ENCODE data around the gene OR52I1. TPM values are rescaled to one million over a fixed set of nuclear protein-coding genes. Genes with fewer than 3 reads are reported as not detected.

OR52I1 gene
- total RNA-seq, 1 donor from 2014 or later = not detected

DNA sequence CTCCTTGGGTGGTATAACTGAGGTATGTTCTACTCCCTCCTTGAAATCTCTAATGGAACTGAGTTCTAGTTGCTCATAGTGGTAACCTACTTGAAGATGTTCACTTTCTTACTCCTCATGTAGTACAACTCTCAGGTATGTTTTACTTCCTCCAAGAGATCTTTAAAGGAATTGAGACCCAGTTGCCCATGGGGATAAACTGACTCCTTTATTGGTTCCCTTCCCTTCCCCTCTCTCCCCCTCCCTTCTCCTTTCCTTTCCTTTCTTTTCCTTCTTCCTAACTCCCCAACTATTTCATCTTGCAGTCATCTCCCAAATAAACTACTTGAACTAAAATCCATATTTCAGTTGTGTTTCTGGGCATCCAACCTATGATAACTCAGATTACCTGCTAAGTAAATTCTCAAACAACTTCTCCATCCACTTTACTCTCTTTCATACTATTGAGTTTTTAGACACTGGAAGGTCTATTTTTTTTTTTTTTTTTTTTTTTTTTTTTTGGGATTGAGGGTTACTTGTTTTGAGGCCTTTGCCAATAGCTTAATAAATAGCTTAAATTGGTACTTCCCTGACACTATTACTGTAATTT lies 22.1 kb downstream of the OR52I1 start:
- DNase-seq = no peak

DNA sequence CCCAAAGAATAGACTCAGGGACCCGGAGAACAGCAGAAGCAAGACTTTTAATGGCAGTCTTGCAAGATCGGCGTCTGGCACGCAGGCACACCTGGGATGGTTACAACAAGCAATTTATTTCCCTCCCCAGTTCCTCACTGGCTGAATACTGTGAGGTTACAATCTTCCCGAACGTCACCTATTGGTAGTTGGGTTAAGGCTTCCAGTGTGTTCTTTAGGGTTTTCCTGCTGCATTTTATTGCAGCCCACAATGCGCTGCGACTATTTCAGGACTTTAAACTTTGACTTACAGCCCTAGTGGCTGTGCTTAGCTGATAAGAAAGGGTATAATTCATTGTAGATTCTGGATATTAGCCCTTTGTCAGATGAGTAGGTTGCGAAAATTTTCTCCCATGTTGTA lies 25.7 kb downstream of the OR52I1 start:
- no peak for DNase-seq

DNA sequence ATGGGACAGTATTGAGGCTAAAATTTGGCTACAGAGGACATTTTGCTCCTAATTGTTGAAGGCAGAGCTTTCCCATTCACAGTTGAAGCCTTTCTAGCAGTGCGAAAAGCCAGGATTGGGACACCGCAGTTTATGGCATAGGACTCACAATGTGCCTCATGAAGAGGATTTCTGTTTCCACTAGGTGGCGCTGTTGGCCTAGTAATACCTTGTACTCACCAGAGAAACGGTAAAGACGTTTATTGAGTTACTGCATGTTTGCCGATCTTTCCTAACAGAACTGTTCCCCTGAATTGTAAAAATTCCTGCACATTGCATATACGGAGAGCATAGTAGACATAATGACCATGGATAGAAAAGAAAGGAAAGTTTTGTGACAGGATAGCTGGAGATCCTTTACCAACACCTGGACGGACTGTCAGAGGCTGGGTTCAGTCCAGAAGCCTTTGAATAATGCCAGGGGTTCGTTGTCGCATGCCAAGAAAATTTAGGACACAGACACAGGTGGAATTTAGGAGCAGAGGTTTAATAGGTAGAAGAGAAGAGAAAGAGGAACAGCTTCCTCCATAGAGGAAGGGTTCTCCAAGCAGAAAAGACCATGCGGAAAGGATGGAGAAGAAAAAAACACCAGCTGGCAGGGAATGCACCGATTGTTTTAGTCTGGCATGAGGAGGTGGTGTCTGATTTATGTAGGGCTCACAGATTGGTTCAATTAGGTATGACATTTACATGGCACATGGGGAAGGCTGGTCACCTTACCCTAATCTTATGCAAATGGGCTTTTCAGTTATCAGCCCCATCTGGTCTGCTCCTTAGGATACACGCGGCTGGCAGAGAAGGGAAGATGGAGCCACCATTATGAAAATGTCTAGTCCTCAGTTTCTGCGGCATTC lies 32.6 kb downstream of the OR52I1 start:
- DNase-seq = peak; percentile 75

GRCh38 chr11:4636136-4636535 lies 42.3 kb downstream of the OR52I1 start:
- no peak for DNase-seq

DNA sequence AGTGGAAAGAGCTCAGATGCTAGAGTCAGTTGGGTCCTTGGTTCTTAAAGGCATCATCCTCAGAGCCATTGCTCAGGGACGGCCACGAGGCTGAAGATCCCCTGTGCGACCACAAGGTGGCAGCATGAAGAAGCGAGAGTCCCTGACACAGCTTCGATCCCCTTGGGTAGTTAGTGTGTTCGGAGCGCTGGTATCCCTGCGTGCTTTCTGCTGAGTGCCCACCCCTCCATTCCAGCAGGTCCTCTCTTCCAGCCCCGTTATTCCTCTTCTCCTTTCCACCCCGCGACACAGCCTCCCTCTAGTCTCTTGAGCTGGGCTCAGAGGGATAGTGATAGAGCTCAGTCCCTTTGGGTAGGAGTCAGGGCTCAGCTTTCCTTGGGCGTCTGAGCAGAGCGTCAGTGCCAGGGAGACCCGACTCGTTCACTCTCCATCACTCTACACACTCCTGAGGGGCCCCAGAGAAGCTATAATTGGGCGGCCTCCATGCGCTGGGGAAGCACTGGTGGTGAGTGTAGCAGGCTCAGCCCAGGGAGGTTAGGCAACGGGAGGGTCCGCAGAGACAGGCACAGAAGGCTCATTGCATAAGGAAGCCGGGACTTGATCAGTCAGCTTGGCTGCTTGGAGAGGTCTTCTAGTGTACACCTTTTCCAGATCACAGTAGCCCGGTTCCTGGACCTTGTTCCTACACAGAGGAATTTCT lies 43.3 kb downstream of the OR52I1 start, which contains the start of gene OR51D1:
TSS of gene OR51D1 (plus strand) at position 516 of the 700 bp plus-strand sequence. CDS start 2,314 bp downstream, outside the sequence.
- peak; percentile 80 for DNase-seq

- DNase-seq = no peak
These were observed 43.8 kb downstream of the OR52I1 start for GRCh38 chr11:4637662-4638047.

DNA sequence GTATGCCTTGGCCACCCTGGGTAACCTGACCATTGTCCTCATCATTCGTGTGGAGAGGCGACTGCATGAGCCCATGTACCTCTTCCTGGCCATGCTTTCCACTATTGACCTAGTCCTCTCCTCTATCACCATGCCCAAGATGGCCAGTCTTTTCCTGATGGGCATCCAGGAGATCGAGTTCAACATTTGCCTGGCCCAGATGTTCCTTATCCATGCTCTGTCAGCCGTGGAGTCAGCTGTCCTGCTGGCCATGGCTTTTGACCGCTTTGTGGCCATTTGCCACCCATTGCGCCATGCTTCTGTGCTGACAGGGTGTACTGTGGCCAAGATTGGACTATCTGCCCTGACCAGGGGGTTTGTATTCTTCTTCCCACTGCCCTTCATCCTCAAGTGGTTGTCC lies 46.1 kb downstream of the OR52I1 start:
- no peak for DNase-seq

- DNase-seq = no peak
These were observed 47.7 kb downstream of the OR52I1 start for GRCh38 chr11:4641501-4641900.

DNA sequence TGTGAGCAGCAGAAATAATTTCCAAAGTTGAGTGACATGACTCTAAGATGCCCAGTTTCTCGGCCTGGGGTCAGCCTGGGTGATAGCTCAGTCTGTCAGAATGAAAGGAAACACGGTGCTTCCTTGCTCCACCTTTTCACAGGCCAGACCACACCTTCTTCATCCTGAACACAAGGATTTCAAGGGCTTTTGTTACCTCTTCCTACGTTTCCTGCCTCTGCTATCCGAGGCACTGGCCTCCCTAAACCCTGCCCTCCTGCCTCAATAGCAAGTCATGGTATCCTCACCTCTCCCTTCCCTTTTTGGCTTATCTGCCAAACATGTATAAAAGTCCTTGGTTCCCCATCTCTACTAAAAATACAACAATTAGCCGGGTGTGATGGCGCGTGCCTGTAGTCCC lies 48.2 kb downstream of the OR52I1 start:
- DNase-seq = no peak

DNA sequence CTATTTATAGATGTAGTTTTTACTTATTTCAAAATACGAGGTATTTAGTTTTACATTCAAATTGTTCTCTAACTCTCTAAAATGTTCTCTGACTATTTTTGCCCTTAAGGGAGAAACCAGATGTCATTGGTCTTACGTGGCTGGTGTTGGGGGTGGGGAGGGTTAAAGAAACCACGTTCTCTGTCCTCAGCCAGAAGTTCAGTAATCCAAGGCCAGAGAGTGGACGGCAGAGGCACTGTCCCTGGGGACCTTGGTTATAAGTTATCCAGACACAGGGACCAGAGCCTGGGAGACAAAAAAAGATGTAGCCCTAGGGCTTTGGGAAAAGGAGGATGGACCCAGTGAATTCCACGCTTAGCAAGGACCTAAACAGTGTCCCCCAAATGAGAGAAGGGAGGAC lies 49.2 kb downstream of the OR52I1 start:
- DNase-seq = no peak

DNA sequence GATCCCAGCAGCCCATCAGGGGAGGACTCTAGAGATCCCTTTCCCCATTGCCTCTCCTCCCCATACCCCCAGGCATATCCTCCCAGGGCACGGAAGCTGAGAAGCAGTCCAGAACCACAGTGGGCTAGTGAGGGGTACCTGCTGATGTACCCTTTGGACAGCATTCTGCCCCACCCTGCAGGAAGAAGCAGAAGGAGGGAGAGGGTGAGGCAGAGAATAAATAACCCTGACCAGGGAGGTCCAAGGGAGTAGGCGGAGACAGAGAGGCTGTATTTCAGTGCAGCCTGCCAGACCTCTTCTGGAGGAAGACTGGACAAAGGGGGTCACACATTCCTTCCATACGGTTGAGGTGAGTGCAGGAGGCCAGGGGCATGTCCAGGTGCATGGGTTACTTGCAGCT lies 49.8 kb downstream of the OR52I1 start, which contains the start of gene OR51E1:
TSS of gene OR51E1 (plus strand) at position 301 of the 400 bp plus-strand sequence. CDS start 8,545 bp downstream, outside the sequence.
- DNase-seq = no peak

DNA sequence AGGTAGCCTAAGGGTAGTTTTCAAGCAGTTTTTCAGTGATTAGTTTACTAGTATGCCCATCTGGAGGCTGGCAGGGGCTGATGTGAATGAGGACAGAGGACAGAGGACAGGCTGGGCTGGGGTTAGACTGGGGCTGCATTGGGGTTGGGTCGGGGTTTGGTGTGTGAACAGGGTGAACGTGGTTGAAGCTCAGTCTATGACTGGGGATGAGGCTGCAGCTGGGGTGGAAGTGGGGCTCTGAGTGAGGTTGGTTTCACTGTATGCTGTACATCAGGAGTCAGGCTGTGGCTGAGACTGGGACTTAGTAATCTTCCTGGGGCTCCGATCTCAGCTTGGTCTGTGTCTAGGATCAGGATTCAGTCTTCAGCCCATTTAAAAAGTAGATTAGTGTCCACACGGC lies 50.4 kb downstream of the OR52I1 start:
- no peak for DNase-seq

Other genes starting within 250 kb of the OR52I1 start
- not detected in 2 replicates for gene OR52B4, start 225.7 kb upstream of the OR52I1 start, total RNA-seq
- 34.9 and 44.2 TPM in 2 replicates for gene TRIM21, start 200.3 kb upstream of the OR52I1 start, total RNA-seq
- not detected in 2 replicates for gene OR52K2, start 144.7 kb upstream of the OR52I1 start, total RNA-seq
- not detected in 2 replicates for gene OR52K1, start 111.4 kb upstream of the OR52I1 start, total RNA-seq
- gene OR52M1, start 48.8 kb upstream of the OR52I1 start, total RNA-seq = not detected in 2 replicates
- gene OR52I2, start 12.3 kb upstream of the OR52I1 start, total RNA-seq = not detected in 2 replicates
- gene TRIM68, start 14.2 kb downstream of the OR52I1 start, total RNA-seq = 11.8 and 13.1 TPM in 2 replicates
- not detected in 2 replicates for gene OR51D1, start 43.4 kb downstream of the OR52I1 start, total RNA-seq
- gene OR51E1, start 49.9 kb downstream of the OR52I1 start, total RNA-seq = not detected in 2 replicates
- gene OR51E2, start 103.8 kb downstream of the OR52I1 start, total RNA-seq = not detected in 2 replicates
- not detected in 2 replicates for gene MMP26, start 110.7 kb downstream of the OR52I1 start, total RNA-seq
- not detected in 2 replicates for gene OR51F1, start 175.9 kb downstream of the OR52I1 start, total RNA-seq
- not detected in 2 replicates for gene OR52R1, start 210.3 kb downstream of the OR52I1 start, total RNA-seq
- not detected in 2 replicates for gene OR51F2, start 227.3 kb downstream of the OR52I1 start, total RNA-seq